Breast epithelium (tissue), 4 donors: ENCODE measurements around the gene DLGAP3. TPM values are rescaled to one million over a fixed set of nuclear protein-coding genes. Genes with fewer than 3 reads are reported as not detected.

Experiments
- DNase-seq, 2 donors: peaks; one replicate each; pipeline ENCODE4 v3.0.0-alpha.2; 2019; ENCODE audit warnings: low spot score in 2 of 2
- H3K27ac ChIP-seq, 2 donors: fragments of 200-600 bp; sonication (generic) in 1 of 2; one replicate each; pipeline ENCODE4 v1.5.1; 2016 to 2019; ENCODE audit warnings: mild to moderate bottlenecking in 1 of 2
- H3K27me3 ChIP-seq, 2 donors: fragments of 200-600 bp; sonication (generic) in 1 of 2; one replicate each; pipeline versions ENCODE4 v1.5.1 to v1.6.0; 2017 to 2019; ENCODE audit warnings: control low read depth in 1 of 2, mild to moderate bottlenecking in 1 of 2
- H3K36me3 ChIP-seq: fragments of 200-600 bp; one replicate; pipeline ENCODE4 v1.5.1; 2019
- H3K4me1 ChIP-seq, 2 donors: fragments of 200-600 bp; sonication (generic); one replicate each; pipeline ENCODE4 v1.5.1; 2016 to 2019; ENCODE audit warnings: control low read depth in 1 of 2
- H3K4me3 ChIP-seq, 3 donors: fragments of 200-600 bp; sonication (generic); 1 replicate in 2 of 3; 2 replicates in 1 of 3; pipeline ENCODE4 v1.5.1; 2016 to 2019; ENCODE audit warnings: mild to moderate bottlenecking in 3 of 3, moderate library complexity in 2 of 3
- H3K9me3 ChIP-seq, 2 donors: fragments of 200-600 bp; sonication (generic) in 1 of 2; one replicate each; pipeline ENCODE4 v1.5.1; 2016 to 2019; ENCODE audit warnings: control low read depth in 1 of 2
- CTCF ChIP-seq, 3 donors: fragments of 450-650 bp; IDR thresholded peaks; one replicate each; pipeline ENCODE4 v1.5.1; 2016 to 2017; ENCODE audit warnings: antibody characterized with exemption in 3 of 3, mild to moderate bottlenecking in 3 of 3, moderate library complexity in 3 of 3
- POLR2A ChIP-seq: fragments of 450-650 bp; IDR thresholded peaks from one replicate; pipeline ENCODE4 v1.6.1; 2016; ENCODE audit warnings: antibody characterized with exemption, mild to moderate bottlenecking, moderate library complexity
- POLR2AphosphoS5 ChIP-seq, 3 donors: sonication (generic); formaldehyde crosslinking; IDR thresholded peaks; one replicate each; pipeline ENCODE4 v1.6.1; 2017; ENCODE audit warnings: antibody characterized with exemption in 3 of 3
- intact Hi-C: fragments of 100-400 bp; cut with DNase I; formaldehyde crosslinking; loops from one replicate; pipeline ENCODE4 v1.15.1; 2023; ENCODE audit warnings: low total_unique reads
- total RNA-seq, 3 donors: library from RNA; depleted of rRNA; stranded (reverse); fragments of >200 nt; gene quantifications; one replicate each; pipeline ENCODE4 v1.1.0, GENCODE V29; 2016

The DLGAP3 gene
- total RNA-seq, 3 donors from 2014 or later: 0.15 to 0.33 (median 0.16) TPM

GRCh38 chr1:34866762-34867109 lies 62.7 kb downstream of the DLGAP3 start:
- Histone ChIP-seq H3K9me3 (no peaks in the 10 kb centered on the region), H3K4me1 (no peaks in the 10 kb centered on the region), H3K4me3 (peak overlapping the region; percentile 78 to 82 (median 79)), H3K36me3 (no peaks in the 10 kb centered on the region), H3K27ac (peak overlapping the region; percentile 86 to 89), H3K27me3 (peaks cover 0 to under 1% of the 10 kb centered on the region in 2 donors)
- intact Hi-C loops: no loop called here
- TF ChIP-seq POLR2AphosphoS5 (IDR thresholded peaks at IDR 0.05) (no peak), CTCF (IDR thresholded peaks at IDR 0.05) (no peak), POLR2A (no peak)
- no peak for DNase-seq

DNA sequence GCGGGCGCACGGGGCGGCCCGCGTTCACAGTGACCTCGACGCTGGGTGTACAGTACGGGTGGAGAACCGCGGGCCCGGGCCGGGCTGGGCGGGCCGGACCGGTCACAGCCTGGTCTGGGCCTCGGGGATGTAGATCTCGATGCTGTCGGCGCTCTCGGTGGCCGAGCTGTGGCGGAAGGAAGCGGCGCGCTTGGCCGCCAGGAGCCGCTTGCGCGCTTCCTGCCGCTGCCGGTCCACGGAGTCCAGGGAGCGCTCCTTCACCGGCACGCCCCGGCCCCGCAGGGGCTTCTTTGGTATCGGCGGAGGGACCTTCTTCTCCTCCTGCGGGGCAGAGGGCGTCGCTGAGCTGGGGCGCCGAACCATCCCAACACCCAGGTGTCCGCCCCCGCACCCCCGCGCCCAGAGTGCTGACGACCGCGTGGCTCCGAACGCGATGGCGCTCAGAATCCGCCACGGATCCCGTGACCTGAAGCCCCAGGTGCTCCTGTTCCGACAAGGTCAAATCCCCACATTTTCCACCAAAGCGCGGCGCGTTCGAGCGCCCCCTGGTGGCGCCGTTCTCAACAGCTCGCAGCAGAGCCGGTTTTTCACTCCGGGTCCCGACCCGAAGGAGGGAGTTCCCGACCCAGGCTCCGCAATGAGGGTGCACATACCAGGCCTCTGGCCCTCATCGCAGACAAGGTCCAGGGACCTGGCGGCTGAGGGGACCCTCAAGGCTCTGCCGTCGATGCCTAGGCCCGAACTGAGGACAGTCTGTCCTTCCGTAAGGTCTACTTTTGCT lies 63.3 kb downstream of the DLGAP3 start:
- no peak for TF ChIP-seq POLR2A
- TF ChIP-seq CTCF (IDR thresholded peaks at IDR 0.05): peak; percentile 86 to 97 (median 92)
- TF ChIP-seq POLR2AphosphoS5 (IDR thresholded peaks at IDR 0.05): peak in 1 of 3 donors; percentile 25
- peak overlapping the region; percentile 86 to 89 for H3K27ac ChIP-seq
- intact Hi-C loops: no loop called here
- H3K36me3 ChIP-seq: no peaks in the 10 kb centered on the region
- H3K9me3 ChIP-seq: no peaks in the 10 kb centered on the region
- H3K4me3 ChIP-seq: peak overlapping the region; percentile 78 to 82 (median 79)
- no peaks in the 10 kb centered on the region for H3K27me3 ChIP-seq
- DNase-seq: peak; percentile 66 to 83
- no peaks in the 10 kb centered on the region for H3K4me1 ChIP-seq

DNA sequence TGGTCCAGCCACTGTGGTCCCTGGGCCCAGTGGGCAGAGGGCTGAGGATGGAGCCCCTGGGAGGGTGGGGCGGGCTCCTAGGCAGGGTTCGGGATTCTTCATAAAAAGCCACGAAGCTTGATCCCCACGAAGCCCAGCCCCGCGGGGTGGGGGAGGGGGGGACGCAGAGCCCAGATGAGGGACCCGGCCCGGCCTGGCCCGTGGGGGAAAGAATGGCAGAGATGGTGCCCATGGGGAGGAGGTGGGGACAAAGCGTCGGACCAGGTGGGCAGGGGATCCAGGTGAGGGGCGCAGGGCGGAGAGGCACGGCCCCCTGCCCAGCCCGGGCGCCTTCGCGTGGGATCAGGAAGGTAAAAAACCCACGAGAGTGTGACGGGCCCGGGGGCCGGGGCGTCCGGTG lies 63.9 kb downstream of the DLGAP3 start:
- no peaks in the 10 kb centered on the region for H3K4me1 ChIP-seq
- no peaks in the 10 kb centered on the region for H3K36me3 ChIP-seq
- intact Hi-C loops: no loop called here
- H3K27ac ChIP-seq: peak overlapping the region; percentile 86 to 89
- peak overlapping the region; percentile 78 to 82 (median 79) for H3K4me3 ChIP-seq
- no peak for TF ChIP-seq POLR2A
- TF ChIP-seq CTCF (IDR thresholded peaks at IDR 0.05): no peak
- no peak for TF ChIP-seq POLR2AphosphoS5 (IDR thresholded peaks at IDR 0.05)
- no peak for DNase-seq
- no peaks in the 10 kb centered on the region for H3K27me3 ChIP-seq
- no peaks in the 10 kb centered on the region for H3K9me3 ChIP-seq

DNA sequence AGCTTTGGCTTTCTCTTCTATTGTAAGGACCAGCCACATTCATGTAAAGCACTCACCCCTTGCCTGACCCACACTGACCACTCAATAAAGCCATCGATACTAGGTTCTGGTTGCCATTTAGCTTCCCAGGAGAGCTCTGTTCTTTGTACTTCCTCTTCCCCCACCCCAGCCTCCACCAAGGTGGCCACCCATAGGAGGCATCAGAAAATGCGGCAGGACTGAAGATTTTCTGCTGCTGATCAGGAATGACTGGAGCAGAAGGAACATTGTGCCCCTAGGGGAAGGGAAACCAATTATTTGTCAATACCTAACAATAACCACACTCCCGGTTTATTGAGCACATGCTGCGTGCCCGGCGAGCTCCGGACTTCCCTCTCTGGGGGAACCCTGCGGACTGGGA lies 64.7 kb downstream of the DLGAP3 start:
- H3K27me3 ChIP-seq: no peaks in the 10 kb centered on the region
- no peak overlapping the region for H3K27ac ChIP-seq
- no peak overlapping the region for H3K4me3 ChIP-seq
- no peak for TF ChIP-seq POLR2A
- no peak for TF ChIP-seq POLR2AphosphoS5 (IDR thresholded peaks at IDR 0.05)
- TF ChIP-seq CTCF (IDR thresholded peaks at IDR 0.05): no peak
- DNase-seq: no peak
- no peaks in the 10 kb centered on the region for H3K9me3 ChIP-seq
- no peaks in the 10 kb centered on the region for H3K36me3 ChIP-seq
- H3K4me1 ChIP-seq: no peaks in the 10 kb centered on the region
- intact Hi-C loops: no loop called here

GRCh38 chr1:34863501-34863900 lies 65.9 kb downstream of the DLGAP3 start:
- intact Hi-C loops: no loop called here
- Histone ChIP-seq H3K4me3 (no peak overlapping the region), H3K4me1 (peaks cover 5 to 6% of the 10 kb centered on the region in 2 donors), H3K36me3 (no peaks in the 10 kb centered on the region), H3K27ac (no peak overlapping the region), H3K9me3 (no peaks in the 10 kb centered on the region), H3K27me3 (no peaks in the 10 kb centered on the region)
- no peak for TF ChIP-seq POLR2A
- DNase-seq: no peak
